HCT116 (cell line): ENCODE results near the gene HOXC11. TPM values are rescaled to one million over a fixed set of nuclear protein-coding genes. Genes with fewer than 3 reads are reported as not detected.

Experiments
- ATAC-seq: fragments of 200-7000 bp; cut with Tn5 transposase; 2 replicates; pipeline ENCODE4 v1.9.1; 2020; ENCODE audit warnings: mild to moderate bottlenecking, moderate library complexity
- BruUV-seq: library from RNA; stranded (reverse); fragments of 400-500 nt; replicated peaks from 2 replicates; lab custom pipeline; 2021; lab: Mats Ljungman, UMichigan
- CTCF ChIA-PET: fragments of 300-600 bp; sonication (Branson Sonifier 250); formaldehyde crosslinking; loops from one replicate; lab custom pipeline; 2021; ENCODE audit warnings: antibody characterized with exemption; lab: Charles Lee
- POLR2A ChIA-PET: fragments of 300-600, 350-600 bp; sonication (Branson Sonifier 250); formaldehyde crosslinking; loops from one replicate; lab custom pipeline; 2021; ENCODE audit warnings: antibody characterized with exemption; lab: Charles Lee
- RAD21 ChIA-PET, 2 experiments: fragments of 300-600 bp; sonication (Branson Sonifier 250); formaldehyde crosslinking; loops; one replicate each; lab custom pipeline; 2023; ENCODE audit warnings: low total read pairs in 2 of 2; ENCODE audit not compliant: uncharacterized antibody in 2 of 2, unreplicated experiment in 2 of 2, low non-redundant PET in 1 of 2; lab: Charles Lee
- DNase-seq: peaks from one replicate; pipeline ENCODE4 v3.0.0-alpha.2; 2010; ENCODE audit warnings: low read depth, low spot score
- H2AFZ ChIP-seq: fragments of 200-600 bp; shearing (Covaris generic), sonication (generic); 2 replicates; pipeline ENCODE4 v1.6.1; 2017; ENCODE audit warnings: low read depth, mixed run types, mixed read lengths, antibody characterized with exemption, low read length; ENCODE audit not compliant: poor library complexity, severe bottlenecking
- H3K27ac ChIP-seq: 2 replicates; pipeline ENCODE4 v1.5.1; 2012; ENCODE audit warnings: low read depth, low read length
- H3K27me3 ChIP-seq: fragments of 200-600 bp; sonication (generic); 2 replicates; pipeline ENCODE4 v1.6.1; 2016; ENCODE audit warnings: mixed run types, low read length, mixed read lengths; ENCODE audit not compliant: insufficient read depth
- H3K36me3 ChIP-seq, 2 experiments: fragments of 200-500 bp in 1 of 2; fragments of 200-600 bp in 1 of 2; sonication (Bioruptor generic) in 1 of 2; sonication (generic) in 1 of 2; 2 replicates each; pipeline versions ENCODE4 v1.5.1 to v1.6.1; 2014 to 2016; ENCODE audit warnings: low read length in 2 of 2, inconsistent platforms in 1 of 2, mixed read lengths in 1 of 2, mixed run types in 1 of 2; ENCODE audit not compliant: insufficient read depth in 2 of 2, control insufficient read depth in 1 of 2
- H3K4me1 ChIP-seq, 2 experiments: fragments of 200-600 bp in 1 of 2; sonication (generic) in 1 of 2; 2 replicates each; pipeline versions ENCODE4 v1.5.1 to v1.6.1; 2012 to 2017; ENCODE audit warnings: low read length in 2 of 2, inconsistent platforms in 1 of 2, mild to moderate bottlenecking in 1 of 2, mixed read lengths in 1 of 2, mixed run types in 1 of 2, moderate library complexity in 1 of 2; ENCODE audit not compliant: insufficient read depth in 2 of 2, control insufficient read depth in 1 of 2
- H3K4me2 ChIP-seq: fragments of 200-600 bp; sonication (generic); 2 replicates; pipeline ENCODE4 v1.6.1; 2017; ENCODE audit warnings: mixed run types, low read length, mixed read lengths
- H3K4me3 ChIP-seq, 2 experiments: fragments of 200-600 bp in 1 of 2; sonication (generic) in 1 of 2; replicated peaks in 1 of 2; 2 replicates each; pipeline ENCODE4 v1.5.1; 2011 to 2016; ENCODE audit warnings: low read length in 2 of 2, control low read depth in 1 of 2, low read depth in 1 of 2, mild to moderate bottlenecking in 1 of 2, mixed read lengths in 1 of 2, mixed run types in 1 of 2
- H3K79me2 ChIP-seq: fragments of 200-600 bp; sonication (generic); 2 replicates; pipeline ENCODE4 v1.6.1; 2017; ENCODE audit warnings: mild to moderate bottlenecking, mixed run types, low read length, moderate library complexity, mixed read lengths; ENCODE audit not compliant: insufficient read depth
- H3K9ac ChIP-seq: fragments of 200-600 bp; sonication (generic); 2 replicates; pipeline ENCODE4 v1.6.1; 2016; ENCODE audit warnings: low read length, mixed read lengths
- H3K9me2 ChIP-seq: fragments of 200-600 bp; sonication (generic), shearing (Covaris generic); 2 replicates; pipeline ENCODE4 v1.6.1; 2017; ENCODE audit warnings: mixed run types, mild to moderate bottlenecking, moderate library complexity; ENCODE audit not compliant: insufficient read depth
- H3K9me3 ChIP-seq, 2 experiments: fragments of 200-500 bp in 1 of 2; fragments of 200-600 bp in 1 of 2; sonication (Bioruptor generic) in 1 of 2; sonication (generic) in 1 of 2; 2 replicates each; pipeline ENCODE4 v1.6.1; 2014 to 2017; ENCODE audit warnings: low read length in 2 of 2, mixed read lengths in 2 of 2, inconsistent platforms in 1 of 2, low read depth in 1 of 2, mild to moderate bottlenecking in 1 of 2, mixed run types in 1 of 2, moderate library complexity in 1 of 2; ENCODE audit not compliant: control insufficient read depth in 1 of 2, insufficient read depth in 1 of 2
- H4K20me1 ChIP-seq: fragments of 200-600 bp; sonication (generic), shearing (Covaris generic); 2 replicates; pipeline ENCODE4 v1.6.1; 2017; ENCODE audit warnings: mixed run types, mild to moderate bottlenecking, moderate library complexity; ENCODE audit not compliant: insufficient read depth
- ATF3 ChIP-seq: IDR thresholded peaks from 2 replicates; pipeline ENCODE4 v1.6.1; 2012
- EGR1 ChIP-seq: IDR thresholded peaks from 2 replicates; pipeline ENCODE4 v1.6.1; 2012; ENCODE audit warnings: low read depth
- ELF1 ChIP-seq: IDR thresholded peaks from 2 replicates; pipeline ENCODE4 v1.6.1; 2012; ENCODE audit warnings: low read depth, borderline replicate concordance
- EZH2 ChIP-seq: fragments of 200-600 bp; sonication (generic); IDR thresholded peaks from 2 replicates; pipeline ENCODE4 v1.6.1; 2017; ENCODE audit warnings: antibody characterized with exemption, mixed run types
- MAX ChIP-seq: IDR thresholded peaks from 2 replicates; pipeline ENCODE4 v1.6.1; 2012
- POLR2A ChIP-seq: IDR thresholded peaks from 2 replicates; pipeline ENCODE4 v1.7.0; 2011; ENCODE audit warnings: borderline replicate concordance; ENCODE audit not compliant: insufficient read depth, insufficient read length; ENCODE audit errors: extremely low read depth
- SIN3A ChIP-seq: IDR thresholded peaks from 2 replicates; pipeline ENCODE4 v1.6.1; 2012; ENCODE audit warnings: low read depth
- SP1 ChIP-seq: IDR thresholded peaks from 2 replicates; pipeline ENCODE4 v1.6.1; 2012; ENCODE audit warnings: low read depth
- ZFX ChIP-seq: fragments of 450-650 bp; IDR thresholded peaks from 2 replicates; pipeline ENCODE4 v1.6.1; 2017
- intact Hi-C: fragments of 100-400 bp; cut with micrococcal nuclease; formaldehyde crosslinking; loops from 2 replicates; pipeline ENCODE4 v1.10.0; 2022
- total RNA-seq: library from RNA; stranded (reverse); gene quantifications from one replicate; pipeline ENCODE4 v1.2.1, GENCODE V29; 2021; ENCODE audit not compliant: unreplicated experiment

The HOXC11 gene
- total RNA-seq, 1 experiment from 2014 or later = 0.22 TPM

GRCh38 chr12:53924521-53925405, 48.2 kb upstream of the HOXC11 start:
- CTCF ChIA-PET = no interaction called here

More at GRCh38 chr12:53924521-53925405, 48.2 kb upstream of the HOXC11 start:
- ATAC-seq = no peak
- Histone ChIP-seq H3K4me1 (no peaks in the 10 kb centered on the region), H2AFZ (no peak overlapping the region)
- TF ChIP-seq EZH2 (no peak), EGR1 (no peak), SP1 (no peak), MAX (no peak), ELF1 (no peak), ZFX (no peak), ATF3 (no peak), POLR2A (no peak), SIN3A (no peak)
- TF ChIP-seq, all 23 proteins: peak for 0
- H3K9me2 ChIP-seq = no peaks in the 10 kb centered on the region
- no peak overlapping the region for H3K4me2 ChIP-seq
- H4K20me1 ChIP-seq = no peaks in the 10 kb centered on the region
- H3K36me3 ChIP-seq = no peaks in the 10 kb centered on the region
- no peaks in the 10 kb centered on the region for H3K9me3 ChIP-seq
- no peak overlapping the region for H3K9ac ChIP-seq
- no peak overlapping the region for H3K4me3 ChIP-seq
- intact Hi-C loops = no loop called here
- no peak for DNase-seq
- no peak overlapping the region for H3K27ac ChIP-seq
- H3K27me3 ChIP-seq = peaks cover 28% of the 10 kb centered on the region
- H3K79me2 ChIP-seq = no peaks in the 10 kb centered on the region
- ChIA-PET POLR2A (no interaction called here), RAD21 (no interaction called here)
- no TSS peak for BruUV-seq
